ENCODE data around the gene KIF25. TPM values are rescaled to one million over a fixed set of nuclear protein-coding genes. Genes with fewer than 3 reads are reported as not detected.

KIF25 gene
- total RNA-seq, 1 donor from 2014 or later = 0.43 TPM

DNA sequence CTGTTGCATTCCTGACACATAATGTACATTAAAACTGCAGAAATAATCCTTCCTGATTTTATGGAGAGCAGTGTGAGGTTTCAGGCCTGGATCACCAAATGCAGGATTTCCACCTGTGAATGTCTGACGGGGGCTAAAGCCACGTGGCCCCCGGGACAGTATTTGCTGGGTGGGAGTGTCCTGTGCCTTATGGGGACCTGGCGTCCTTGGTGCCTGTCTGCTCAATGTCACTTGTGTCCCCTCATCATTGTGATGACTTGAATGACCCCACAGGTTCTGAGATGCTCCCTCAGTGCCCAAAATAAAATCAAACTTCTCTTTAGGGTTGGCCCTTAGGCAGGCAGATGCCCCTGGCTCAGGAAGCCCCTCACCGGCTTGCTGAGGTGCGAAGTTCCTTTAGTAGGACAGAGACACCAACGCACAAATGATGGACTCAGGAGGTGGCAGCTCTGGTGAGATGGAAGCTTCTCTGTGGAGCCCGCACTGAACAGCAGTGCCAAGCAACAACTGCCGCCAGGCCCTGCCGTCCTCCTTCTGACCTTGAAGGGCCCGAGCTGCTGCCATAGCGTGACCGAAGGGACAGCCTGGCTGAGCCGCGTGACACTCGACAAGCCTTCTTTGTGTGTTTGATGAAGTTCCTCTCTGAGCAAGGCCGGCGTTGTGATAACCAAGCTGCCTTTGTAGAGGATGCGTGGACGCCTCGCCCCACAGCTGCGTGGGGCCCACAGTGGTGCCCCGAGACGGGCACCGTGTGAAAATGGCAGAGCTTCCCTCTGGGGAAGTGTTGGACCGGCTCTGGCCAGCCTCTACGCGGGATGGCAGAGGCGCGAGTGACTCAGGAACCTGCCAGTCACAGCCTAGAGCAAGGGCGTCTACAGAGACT lies 50.6 kb downstream of the KIF25 start:
- no peak for ATAC-seq

DNA sequence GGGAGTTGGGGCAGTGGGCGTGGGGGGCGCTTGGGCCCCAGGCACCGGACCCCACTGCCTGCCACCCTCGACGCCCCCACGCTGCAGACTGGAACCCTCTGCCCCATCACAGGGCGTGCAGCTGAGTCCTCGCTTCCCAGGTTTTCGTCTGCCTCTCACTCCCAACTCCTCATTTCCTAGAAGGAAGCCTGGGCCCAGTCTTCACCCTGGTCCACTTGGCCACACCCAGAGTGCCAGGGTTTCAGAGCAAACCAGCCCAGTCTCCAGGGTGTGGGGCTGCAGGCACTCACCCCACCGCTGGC lies 51.2 kb downstream of the KIF25 start:
- no peak for DNase-seq (ENCODE audit: low spot score)
- no peak for ATAC-seq

More for the DNA sequence above, 50.6 kb downstream of the KIF25 start:
- DNase-seq (ENCODE audit: low spot score) = no peak

DNA sequence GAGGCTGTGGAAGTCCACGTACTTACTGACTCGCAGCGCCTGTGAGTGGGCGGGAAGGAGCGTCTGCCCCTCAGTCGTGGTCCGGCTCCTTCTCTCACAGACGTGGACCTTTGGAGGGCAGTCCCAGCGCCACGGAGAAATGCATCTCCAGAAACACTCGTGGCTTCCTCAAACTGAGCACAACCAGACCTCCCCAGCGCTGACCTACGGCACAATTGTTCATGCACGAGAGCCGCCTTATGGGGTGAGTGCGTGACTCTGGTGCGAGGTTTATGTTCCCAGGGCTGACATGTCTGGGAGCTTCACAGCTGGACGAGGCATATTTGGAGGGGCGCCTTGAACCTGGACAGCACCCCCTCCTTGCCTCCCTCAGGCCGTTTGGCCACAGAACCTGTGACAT lies 51.8 kb downstream of the KIF25 start:
- no peak for DNase-seq (ENCODE audit: low spot score)

DNA sequence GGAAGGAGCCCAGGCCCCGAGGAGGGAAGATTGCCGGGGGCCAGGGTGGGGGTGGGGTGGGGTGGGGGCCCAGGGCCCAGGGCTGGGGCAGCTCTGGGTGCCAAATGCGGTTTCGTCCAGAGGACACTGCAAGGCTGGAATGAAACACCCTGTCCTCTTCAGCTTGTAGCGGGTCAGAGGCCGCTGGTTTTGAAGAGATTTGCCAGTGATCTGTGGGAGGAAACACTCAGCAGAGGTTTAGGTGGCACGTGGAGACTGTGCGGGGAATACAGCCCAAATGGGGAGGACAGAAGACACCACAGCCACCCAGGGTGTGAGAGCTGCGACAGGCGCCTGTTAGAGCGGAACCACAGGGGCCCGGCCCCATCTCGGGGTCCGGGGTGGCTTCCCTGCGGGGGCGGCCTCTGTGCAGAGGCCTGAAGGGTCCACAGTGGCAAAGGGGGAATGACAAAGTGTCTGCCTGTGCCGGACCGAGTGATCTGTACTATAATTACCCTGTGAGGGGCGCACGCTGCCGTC lies 52.3 kb downstream of the KIF25 start:
- ATAC-seq (no peak), DNase-seq (ENCODE audit: low spot score) (no peak)

More for the DNA sequence above, 51.8 kb downstream of the KIF25 start:
- no peak for ATAC-seq

DNA sequence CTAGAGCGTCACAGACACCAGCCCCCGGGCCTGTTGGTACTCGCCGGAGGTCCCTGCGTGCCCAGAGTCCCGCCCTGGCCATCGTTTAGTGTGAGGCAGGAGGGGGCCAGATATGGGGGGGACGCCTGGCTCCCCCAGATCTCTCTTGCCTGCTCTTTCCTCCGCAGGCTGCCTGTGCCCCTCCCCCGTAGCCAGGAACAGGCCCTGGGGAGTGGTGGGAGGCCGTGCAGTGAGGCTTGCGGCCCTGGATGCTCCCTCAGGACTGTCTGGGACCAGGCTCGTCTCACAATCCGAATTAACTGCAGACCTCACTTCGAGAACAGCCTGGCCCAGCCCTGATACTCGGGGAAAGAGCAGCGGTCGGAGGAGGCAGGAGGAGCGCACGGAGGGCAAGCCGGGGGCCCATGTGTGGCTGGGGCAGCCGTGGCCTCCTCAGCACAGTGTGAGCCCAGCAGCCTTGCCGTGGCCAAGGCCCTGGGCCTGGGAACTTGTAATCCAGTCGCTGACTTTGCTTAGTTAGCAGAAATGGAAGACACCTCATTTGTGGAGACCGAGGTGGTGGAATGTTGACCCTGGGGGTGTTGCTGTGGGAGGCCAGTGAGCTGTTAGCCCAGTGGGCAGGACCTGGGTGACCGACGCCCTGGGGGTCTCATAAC lies 52.9 kb downstream of the KIF25 start:
- DNase-seq (ENCODE audit: low spot score) = no peak

DNA sequence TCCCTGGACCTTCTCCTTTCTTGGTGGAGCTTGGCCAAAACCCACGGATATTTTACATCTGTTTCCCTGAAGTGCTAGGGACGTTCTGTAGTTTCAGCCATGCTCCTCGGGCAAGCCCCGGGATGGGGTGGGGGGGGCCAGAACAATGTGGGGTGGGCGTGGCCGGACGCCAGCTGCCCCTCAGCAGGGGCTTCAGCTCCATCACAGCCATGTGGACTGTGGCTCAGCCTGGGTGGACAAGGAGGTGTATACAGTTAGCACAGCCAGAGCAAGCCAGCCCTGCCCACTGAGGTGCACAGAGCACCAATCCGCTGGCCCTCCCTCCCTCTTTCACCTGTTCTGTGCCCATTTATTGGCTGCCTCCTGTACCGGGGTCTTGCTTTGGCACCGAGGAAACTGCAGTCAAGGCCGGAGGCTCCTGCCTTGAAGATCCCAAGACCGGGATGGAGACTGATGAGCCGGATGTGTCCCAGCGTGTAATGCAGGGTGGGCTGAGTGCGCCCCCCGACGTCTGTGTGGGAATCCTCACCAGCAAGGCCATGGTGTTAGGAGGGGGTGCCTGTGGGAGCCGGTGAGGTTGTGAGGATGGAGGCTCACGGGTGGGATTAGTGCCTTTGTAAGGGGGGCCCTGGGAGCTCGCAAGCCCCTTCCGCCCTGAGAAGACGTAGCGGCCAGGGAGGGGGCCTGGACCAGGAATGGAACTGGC lies 53.6 kb downstream of the KIF25 start:
- ATAC-seq = peak; percentile 54
- no peak for DNase-seq (ENCODE audit: low spot score)

More for the DNA sequence above, 52.9 kb downstream of the KIF25 start:
- ATAC-seq = no peak

DNA sequence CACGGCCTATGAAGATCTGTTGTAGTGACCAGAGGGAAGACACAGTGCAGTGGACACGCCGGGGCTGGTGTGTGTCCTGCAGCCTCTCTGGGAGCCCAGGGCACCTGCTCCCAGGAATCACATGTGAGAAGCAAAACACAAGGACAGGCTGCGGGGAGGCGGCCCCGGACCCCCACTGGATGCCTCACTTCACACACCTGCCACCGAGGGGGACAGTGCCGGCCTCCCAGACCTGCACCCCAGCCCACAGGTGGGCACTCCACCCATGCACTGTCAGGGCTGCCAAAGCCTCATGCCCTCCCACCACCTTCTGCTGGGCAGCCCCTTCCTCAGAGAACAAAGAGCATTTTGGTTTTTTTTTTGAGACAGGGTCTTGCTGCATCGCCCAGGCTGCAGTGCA lies 54.2 kb downstream of the KIF25 start:
- ATAC-seq (no peak), DNase-seq (ENCODE audit: low spot score) (no peak)

DNA sequence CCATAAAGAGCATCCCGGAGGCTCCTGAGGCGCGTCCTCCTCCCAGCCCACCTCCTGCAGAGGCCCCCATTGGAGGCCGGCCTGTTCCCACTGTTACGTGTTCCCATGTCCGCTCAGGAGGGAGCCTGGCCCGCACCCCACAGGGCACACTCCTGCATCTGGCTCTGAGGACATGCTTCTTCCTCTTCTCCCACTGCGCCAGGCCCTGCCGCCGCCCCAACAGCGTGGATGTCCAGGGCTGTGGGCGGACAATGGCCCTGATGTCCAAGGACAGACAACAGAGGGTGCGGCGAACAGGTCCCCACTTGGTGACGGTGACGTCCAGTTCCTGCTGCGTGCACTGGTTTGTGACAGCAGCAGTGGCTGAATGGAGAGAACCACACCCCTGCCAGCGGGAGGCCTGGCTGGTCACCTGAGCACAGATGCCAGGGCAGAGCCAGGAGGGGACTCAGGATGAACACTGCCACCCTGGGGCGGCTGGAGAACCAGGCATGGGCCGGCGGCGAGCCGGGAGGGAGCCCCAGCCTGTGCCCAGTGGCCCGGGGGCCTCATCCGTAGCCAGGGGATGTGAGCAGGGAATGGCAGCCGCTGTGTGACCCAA lies 54.9 kb downstream of the KIF25 start:
- ATAC-seq = peak; percentile 7
- DNase-seq (ENCODE audit: low spot score) = no peak

DNA sequence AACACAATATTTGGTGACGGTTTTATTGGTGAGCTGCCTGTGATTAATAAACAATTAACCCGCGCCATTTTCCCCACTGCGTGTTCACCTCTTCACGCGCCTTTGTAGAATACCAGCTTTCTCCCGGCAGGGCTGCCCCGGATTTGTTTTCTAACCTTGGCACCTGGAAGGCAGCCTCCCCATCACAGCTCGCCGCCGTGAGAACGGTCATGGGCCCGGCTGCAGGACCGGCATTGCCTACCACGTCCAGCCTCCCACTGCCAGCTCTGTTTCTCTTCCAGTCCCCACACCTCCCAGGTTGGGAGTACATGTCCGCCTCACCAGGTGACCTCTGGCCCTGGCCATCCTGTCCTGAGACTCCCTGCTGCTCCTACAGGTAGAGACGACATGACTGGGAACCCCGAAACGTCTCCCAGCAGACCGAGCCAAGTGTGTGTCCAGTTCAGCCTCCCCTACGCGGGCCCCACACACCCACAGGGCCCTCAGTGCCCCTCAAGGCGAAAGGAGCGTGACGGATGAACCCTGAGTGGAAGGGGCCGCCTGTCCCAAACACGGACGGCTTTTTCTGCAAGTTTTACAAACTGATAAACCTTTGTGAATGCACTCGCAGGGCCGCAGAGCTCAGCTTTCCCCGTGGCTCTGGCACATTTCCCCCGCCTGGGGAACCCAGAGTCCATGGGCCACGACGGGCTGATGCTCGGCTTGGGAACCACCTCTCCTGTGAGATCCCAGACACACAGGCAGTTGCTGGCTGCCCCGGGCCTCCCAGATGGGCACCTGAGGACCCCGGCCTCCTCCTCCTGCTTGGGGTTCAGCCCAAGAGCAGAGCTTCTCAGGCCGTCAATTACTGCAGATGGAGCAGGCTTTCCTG lies 55.9 kb downstream of the KIF25 start:
- DNase-seq (ENCODE audit: low spot score) (no peak), ATAC-seq (no peak)

DNA sequence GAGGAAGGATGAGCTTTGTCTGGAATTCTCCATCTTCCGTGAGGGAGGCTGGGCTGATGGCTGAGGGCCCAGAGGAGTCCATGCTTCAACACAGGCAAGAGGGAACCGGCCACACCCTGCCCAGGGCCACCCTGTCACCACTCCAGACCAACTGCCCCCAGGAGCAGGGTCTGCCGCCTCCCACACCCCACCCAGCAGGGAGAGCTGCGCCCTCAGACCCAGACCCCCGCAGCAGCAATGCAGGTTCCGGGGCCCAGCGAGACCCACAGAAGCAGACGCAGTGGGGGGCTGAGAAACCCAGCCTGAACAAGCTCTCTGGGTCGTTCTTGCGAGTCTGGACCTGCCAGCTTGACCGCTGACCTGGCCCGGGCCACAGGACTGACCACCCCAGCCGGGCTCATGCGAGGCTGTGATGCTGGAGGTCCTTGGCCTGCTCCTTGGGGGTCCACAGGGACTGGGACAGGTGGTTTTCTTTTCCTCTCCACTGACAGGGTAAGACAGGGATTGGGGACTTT lies 56.5 kb downstream of the KIF25 start:
- ATAC-seq = no peak
- DNase-seq (ENCODE audit: low spot score) = no peak

DNA sequence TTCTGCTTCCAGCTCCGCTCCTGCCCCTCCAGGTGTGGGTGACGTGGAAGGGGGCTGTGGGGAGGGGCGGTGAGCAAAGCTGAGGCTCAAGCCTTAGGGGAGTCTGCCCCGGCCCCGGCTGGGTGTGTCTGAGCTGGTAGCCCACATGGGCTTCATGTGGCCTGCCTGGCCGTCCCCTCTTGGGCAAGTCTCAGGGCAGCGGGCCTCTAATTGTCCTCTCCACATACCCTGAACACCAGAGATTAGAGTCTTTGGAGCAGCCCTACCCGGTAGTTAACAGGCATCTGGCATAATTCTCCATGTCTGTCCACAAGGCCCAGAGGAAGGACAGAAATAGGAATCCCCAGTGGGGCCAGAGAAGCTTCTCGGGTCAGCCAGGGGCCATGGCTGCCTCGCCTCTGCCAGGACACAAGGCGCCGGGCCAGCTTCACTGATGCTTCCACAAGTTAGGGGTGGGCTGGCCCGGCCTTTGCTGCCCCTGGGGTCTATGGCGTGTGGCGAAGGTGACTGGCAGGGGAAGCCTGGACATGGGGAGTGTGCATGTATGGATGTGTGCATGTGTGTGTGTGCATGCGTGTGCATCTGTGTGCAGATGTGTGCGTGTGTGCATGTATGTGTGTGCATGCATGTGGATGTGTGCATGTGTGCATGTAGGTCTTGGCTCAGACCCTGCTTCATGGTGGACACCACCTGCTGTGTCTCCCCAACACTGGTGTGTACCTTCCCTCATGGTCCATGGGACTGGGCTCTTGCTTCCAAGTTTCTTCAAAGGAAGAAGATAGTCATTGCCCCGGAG lies 57.5 kb downstream of the KIF25 start:
- peak; percentile 12 for ATAC-seq
- no peak for DNase-seq (ENCODE audit: low spot score)

DNA sequence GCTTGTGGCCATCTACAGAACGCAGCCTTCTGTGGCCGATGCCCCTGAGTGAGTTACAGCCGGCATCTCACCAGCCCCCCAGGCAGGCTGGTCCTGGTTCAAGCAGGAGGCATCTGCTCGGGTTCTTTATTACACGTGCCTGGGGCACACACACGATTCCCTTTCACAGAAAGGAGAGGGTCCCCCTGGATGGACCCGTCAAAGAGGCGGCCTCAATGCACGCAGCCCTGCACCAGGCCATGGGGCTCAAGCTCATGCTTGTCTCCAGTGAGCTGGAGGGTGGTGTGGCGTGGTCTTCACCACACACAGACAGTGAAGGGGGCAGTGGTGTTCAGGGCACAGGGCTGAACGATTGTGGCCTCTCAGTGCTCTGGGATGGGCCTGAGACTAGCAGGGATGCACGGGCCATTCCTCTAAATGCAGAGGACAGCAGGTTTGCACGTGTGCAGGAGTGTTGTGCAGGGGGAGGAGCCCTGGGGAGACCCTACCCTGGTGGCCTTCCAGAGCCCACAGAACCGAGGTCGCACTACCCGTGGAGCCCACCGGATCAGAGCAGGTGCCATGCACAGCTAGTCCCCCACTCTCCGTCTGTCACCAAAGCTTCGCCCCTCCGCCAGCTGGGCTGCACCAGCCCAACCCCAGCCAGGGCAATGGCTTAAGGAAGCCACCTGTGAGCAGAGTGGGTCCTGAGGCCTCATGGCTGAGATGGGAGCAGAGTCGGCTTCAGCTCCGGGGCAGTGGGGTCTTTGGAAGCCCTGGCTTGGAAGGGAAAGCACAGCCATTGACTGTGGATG lies 58.4 kb downstream of the KIF25 start:
- ATAC-seq (no peak), DNase-seq (ENCODE audit: low spot score) (no peak)

DNA sequence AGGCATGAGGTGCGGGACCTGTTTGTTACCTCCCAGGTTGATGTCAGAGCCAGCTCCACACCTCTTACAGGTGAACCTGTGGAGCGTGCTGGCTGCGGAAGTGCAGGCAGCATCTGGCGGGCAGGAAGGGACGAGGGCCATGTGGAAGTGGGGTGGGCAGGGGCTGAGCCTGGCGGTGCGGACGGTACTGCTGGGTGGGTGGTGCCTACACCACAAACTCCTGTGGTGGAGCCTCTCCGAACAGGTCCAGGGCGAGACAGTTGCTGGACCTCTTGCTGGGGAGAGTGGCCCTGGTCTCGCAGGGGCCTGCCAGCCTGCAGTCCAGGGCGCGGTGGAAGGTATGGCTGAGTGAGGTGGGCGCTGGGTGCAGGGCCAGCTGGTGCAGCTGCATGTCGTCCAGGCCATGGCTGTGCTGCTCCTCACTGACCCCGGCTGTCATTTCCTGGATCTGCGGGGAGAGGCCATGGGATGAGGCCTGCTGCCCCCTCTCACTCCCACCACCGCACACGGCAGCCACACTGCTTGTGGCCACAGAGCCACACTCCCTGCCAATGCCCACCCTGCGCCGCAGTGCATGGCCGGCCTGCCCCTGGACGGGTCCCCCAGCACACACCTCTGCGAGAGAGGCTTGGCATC lies 59.5 kb downstream of the KIF25 start:
- DNase-seq (ENCODE audit: low spot score) = no peak

DNA sequence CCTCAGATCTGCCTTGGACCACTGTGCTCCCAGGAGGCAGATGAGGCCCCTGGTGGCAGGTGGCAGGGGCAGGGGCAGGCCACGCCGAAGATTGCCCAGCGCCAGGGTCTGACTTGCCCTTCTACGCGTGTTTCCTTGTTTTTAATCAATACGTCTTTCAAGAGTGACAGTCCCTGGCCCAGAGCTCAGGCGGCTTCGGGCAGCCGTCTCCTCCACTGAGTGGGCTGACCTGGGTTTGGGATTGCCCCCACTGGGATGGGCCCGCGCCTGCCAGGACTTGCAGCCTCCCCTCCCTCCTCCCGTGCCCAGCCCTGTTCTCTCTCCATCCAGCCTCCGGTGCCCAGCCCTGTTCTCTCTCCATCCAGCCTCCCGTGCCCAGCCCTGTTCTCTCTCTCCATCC lies 60.4 kb downstream of the KIF25 start:
- ATAC-seq (no peak), DNase-seq (ENCODE audit: low spot score) (no peak)

More for the DNA sequence above, 59.5 kb downstream of the KIF25 start:
- ATAC-seq = no peak

DNA sequence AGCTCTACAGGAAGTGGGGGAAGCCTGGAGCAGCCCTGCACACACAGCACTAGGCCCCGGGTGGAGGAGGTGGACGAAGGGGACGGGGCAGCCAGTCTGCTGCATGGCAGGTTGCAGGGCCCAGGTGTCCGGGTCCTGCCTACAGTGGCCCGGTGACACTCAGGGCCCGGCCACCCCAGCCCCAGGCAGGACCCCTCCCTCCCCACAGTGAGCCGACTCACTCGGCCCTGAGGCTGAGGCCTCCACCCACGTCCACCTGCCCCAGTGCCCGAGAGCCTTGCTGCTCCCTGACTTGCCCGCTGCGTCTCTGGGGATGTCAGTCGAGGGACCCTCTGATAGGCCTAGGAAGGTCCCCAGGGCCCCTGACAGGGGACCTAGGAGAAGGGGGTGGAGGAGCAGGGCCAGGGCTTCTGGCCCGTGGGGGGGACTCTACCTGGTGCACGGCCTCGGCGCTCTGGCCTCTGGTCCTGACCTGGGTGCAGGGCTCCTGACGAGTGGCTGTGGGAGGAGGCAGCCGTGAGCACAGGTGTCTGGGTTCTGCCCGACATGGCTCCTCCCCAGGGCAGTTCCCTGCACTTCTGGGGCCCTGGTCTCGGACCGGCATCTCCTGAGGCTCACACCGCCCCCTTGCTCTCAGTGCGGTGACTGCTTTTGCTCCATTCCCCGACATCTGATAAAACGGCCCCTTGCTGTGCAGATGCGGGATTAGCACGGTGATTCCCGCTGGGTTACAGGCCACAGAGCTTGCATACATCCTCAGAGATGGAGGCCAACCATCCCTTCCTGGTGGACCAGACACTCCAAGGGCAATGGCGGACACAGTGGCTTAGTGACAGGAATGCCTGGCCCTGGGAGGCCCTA lies 61.5 kb downstream of the KIF25 start:
- DNase-seq (ENCODE audit: low spot score) (no peak), ATAC-seq (no peak)

DNA sequence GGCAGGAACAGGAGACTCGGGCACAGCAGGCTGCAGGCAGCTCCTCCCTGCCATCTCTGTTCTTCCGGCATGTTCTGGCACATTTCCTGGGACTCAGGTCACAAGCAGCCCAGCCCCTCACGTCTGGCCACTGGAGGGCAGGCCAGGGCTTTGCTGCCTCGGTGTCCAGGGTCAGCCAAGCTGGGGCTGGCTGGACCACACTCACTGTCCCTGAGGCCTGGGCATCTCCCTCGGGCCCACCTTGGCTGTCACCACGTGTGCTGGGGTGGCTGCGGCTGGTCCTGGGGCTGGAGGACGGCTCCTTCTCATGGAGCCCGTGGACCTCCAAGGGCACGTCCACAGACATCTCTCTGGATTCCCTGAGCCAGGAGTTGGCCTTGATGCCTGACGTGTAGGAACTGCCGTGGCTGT lies 63.1 kb downstream of the KIF25 start:
- ATAC-seq (peak; percentile 76), DNase-seq (ENCODE audit: low spot score) (peak; percentile 61)
